HG03460 (cell line): Measurements from ENCODE around the gene MYO1D.

Experiments used
- ATAC-seq: cut with Tn5 transposase; IDR thresholded peaks from one replicate; pipeline ENCODE4 v1.9.1; 2021; ENCODE audit not compliant: unreplicated experiment

Gene MYO1D

GRCh38 chr17:32631341-32632096, 245.4 kb downstream of the MYO1D start:
- ATAC-seq: no peak

- no peak for ATAC-seq
Measured at GRCh38 chr17:32629563-32630190, 247.2 kb downstream of the MYO1D start.

- ATAC-seq: no peak
Measured at GRCh38 chr17:32628271-32629044, 248.5 kb downstream of the MYO1D start.

- ATAC-seq: no peak
Measured at GRCh38 chr17:32627239-32627996, 249.5 kb downstream of the MYO1D start.

GRCh38 chr17:32626379-32626791, 250.5 kb downstream of the MYO1D start:
- no peak for ATAC-seq

- no peak for ATAC-seq
Measured at GRCh38 chr17:32625971-32626370, 251.0 kb downstream of the MYO1D start.

- no peak for ATAC-seq
Measured at GRCh38 chr17:32623196-32623595, 253.7 kb downstream of the MYO1D start.

GRCh38 chr17:32622540-32622939, 254.4 kb downstream of the MYO1D start:
- no peak for ATAC-seq

GRCh38 chr17:32621612-32622312, 255.2 kb downstream of the MYO1D start:
- no peak for ATAC-seq

GRCh38 chr17:32615326-32615725, 261.6 kb downstream of the MYO1D start:
- ATAC-seq: no peak

- no peak for ATAC-seq
Measured at GRCh38 chr17:32610943-32611342, 266.0 kb downstream of the MYO1D start.

- ATAC-seq: no peak
Measured at GRCh38 chr17:32609884-32610650, 266.9 kb downstream of the MYO1D start.

- ATAC-seq: no peak
Measured at GRCh38 chr17:32609085-32609484, 267.8 kb downstream of the MYO1D start.

- no peak for ATAC-seq
Measured at GRCh38 chr17:32608267-32608666, 268.7 kb downstream of the MYO1D start.

GRCh38 chr17:32604966-32605365, 272.0 kb downstream of the MYO1D start:
- no peak for ATAC-seq

- ATAC-seq: no peak
Measured at GRCh38 chr17:32602396-32602795, 274.5 kb downstream of the MYO1D start.

GRCh38 chr17:32601866-32602265, 275.1 kb downstream of the MYO1D start:
- ATAC-seq: no peak

- ATAC-seq: peak; percentile 67
Measured at GRCh38 chr17:32596628-32597027, 280.3 kb downstream of the MYO1D start.

GRCh38 chr17:32596206-32596605, 280.7 kb downstream of the MYO1D start:
- ATAC-seq: no peak

- ATAC-seq: no peak
Measured at GRCh38 chr17:32593003-32593402, 283.9 kb downstream of the MYO1D start.
